HG02642 (cell line): ENCODE data around the gene RYR2.

Experiments
- ATAC-seq: cut with Tn5 transposase; IDR thresholded peaks from one replicate; pipeline ENCODE4 v1.9.1; 2021; ENCODE audit warnings: mild to moderate bottlenecking; ENCODE audit not compliant: unreplicated experiment, poor library complexity

RYR2 gene

DNA sequence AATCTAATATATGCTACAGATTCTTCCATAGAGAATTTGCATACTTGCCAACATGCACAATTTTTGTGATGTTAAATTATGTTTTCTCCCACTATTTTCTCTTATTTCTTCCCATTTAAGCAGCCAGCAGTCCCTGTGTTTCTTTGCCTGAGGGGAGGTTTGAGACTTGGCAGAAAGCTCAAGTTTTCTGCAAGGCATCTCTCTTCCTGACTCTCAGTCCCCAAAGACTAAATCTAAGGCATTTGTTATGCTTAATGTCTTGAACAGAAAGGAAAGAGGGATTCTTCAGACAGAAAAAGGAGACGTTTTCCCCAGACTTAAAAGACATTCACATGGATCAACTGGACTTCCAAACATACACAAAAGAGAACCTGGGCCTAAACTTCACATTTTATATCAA, 354.4 kb downstream of the RYR2 start:
- ATAC-seq, result no peak

DNA sequence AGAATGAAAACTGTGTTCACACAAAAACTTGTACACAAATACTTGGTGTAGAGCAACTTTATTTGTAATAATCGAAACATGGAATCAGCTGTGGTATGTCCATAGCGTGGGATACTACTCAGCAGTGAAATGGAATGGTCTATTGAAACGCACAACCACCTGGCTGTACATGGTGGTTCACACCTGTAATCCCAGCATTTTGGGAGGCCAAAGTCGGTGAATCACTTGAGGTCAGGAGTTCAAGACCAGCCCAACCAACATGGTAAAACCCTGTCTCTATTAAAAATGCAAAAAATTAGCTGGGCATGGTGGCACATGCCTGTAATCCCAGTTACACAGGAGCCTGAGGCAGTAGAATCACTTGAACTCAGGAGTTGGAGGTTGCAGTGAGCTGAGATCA, 356.8 kb downstream of the RYR2 start:
- no peak for ATAC-seq

DNA sequence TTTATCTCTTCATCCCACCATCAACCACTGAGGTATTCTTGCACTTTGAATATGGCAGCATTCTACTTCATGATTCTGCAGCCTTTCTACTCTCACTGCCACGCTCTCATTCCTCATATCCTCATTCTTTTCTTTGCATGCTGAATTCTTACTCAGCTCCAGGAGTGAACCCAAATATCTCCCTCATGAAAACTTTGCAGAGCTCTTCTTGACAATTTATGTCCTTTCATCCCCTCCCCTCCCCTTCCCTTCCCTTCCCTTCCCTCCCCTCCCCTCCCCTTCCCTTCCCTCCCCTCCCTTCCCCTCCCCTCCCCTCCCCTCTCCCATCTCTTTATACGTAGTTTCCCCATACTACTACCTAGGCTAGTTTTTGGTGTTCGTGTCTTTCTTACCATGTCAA, 363.9 kb downstream of the RYR2 start:
- ATAC-seq, result no peak

DNA sequence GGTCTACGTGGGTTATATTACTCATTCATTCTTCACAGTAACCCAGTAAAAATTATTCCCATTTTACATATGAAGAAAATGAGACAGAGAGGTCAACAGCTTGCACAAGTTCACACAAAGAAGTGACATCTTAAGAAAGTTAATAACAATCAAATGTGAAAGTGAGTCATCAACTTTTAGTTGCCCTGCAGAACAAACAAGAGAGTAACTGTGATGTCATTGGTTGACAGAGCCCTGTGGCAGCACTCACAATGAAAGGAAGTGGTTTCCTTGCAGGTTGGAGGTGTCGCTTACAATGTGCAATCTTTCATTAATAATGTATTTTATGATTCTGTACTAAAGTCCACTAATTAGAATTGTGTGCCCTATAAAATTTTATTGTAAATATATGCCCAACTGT, 369.6 kb downstream of the RYR2 start:
- no peak for ATAC-seq

DNA sequence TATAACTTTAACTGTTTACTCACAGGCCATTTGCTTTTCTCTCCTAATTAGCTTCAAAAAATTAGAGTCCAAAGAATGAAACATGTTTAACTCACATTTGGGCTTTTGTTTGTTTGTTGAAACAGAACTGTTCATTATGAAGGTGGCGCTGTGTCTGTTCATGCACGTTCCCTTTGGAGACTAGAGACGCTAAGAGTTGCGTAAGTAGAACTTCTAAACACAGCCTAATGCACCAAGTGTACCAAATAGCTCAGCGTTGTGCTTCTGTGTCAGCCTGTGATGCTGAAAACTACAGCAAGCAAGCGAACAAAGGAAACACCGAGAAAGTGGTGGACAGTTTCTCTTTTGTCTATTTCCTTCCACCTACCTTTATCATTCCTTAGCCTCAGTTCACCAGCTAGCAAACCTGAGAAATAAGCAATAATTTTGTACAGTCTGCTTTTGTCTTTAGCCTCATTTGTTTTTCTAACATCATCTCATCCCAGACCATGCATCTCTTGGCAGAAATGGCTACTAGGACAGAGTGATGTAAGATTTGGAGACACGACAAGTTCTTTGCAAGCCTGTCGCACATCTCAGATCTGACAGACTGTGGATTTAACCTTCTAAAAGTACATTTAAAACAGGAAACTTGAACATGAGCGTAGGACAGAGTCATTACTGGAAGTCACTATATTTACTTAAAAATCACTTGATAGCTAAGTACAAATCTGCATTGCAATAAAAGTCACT, 375.1 kb downstream of the RYR2 start:
- no peak for ATAC-seq

DNA sequence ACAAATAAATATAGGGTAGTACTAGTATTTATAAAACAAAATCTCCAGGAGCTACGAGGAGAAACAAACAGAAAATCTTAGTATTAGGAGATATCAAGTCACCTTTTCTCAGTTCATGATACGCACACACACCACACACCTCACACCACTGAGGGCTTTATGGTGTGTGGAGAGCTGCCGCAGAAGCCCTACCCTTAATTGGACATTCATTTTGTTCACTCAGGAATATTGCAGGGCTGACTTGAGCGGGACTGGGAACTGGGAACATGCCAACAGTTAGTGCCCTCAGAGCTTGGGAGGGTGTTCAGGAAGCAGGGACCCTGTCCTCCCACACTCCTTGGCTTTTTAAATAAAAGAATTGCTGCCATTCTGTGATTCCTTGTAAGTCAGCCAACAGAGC, 386.8 kb downstream of the RYR2 start:
- no peak for ATAC-seq

DNA sequence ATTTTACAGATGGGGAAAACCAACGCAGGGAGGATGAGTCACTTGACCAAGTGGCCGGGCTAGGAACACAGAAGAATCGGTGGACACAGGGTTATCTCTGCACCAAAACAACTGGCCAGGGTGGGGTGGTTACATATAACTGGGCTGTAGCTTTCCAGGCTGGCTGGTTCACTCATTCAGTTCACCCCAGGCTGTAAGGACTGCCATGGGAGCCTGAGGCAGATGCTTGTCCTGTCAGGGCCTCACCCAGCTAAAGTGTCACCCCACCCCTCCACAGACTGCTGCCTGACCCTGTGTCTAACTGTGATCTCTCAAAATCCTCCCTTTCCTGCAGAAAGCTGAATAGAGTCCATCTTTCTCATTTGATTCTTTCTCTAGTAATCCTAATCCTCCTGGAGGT, 387.3 kb downstream of the RYR2 start:
- ATAC-seq, result no peak

DNA sequence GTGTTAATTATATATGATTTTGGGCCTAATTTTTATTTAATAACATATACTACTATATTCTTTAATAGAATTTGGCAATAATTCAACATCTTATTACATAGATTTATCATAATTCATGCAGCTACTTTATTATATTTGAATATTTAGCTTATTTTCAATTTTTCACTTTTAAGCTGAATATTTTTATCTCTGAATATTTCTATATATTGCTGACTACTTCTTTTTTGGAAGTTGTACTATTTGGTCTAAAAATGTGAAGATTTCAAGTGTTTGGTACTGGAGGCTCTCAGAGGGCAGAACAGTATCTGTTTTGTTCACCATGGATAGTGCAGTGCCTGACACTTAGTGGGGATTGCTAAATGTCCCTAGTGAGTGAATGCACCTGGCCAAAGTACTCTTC, 389.5 kb downstream of the RYR2 start:
- ATAC-seq, result no peak

DNA sequence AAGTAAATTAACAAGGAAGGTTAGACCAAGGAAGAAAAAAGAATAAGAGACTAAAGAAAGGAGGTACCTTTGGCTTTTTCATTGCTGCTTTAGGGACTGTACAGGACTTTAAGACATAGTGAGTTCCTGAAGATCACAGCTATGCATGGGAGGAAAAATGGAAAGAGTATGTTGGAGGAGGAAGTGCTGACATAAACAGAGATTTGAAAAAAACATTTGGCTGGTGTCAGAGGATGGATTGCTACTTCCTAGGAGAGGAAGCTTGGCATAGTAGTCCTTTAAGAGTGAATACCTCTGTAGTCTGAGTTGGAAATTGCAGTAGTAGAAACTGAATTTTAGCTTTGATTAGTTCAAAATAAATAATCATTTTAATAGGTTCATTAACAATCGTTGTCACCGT, 398.4 kb downstream of the RYR2 start:
- ATAC-seq, result no peak

DNA sequence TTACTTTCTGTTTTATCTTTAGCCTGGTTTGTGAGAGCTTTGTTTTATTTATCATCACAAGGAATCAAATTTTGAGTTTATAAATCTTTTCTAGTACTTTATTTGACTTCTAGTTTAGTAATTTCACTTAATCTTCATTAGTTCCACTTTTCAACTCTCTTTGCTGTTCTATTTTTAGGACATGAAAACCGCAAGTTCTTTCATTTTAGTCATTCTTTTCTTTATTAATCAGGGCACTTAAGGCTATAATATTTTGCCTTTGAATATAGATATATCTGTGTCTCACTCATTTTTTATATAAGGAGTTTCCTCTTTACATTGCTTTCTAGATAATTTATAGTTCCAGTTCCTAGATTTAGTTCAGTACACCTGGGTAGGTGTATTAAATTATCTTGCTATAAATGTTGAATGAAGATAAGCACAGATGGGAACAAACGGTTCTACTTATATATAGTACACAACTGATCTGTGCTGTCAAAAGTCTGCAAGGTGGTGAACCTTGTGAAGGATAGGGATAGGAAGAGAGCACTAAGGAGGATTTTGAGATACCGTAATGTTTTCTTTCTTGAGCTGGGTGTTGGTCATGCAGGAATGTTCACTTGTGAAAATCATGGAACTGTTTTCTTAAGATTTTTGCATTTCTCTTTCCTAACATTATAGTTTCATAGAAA, 402.3 kb downstream of the RYR2 start:
- no peak for ATAC-seq

DNA sequence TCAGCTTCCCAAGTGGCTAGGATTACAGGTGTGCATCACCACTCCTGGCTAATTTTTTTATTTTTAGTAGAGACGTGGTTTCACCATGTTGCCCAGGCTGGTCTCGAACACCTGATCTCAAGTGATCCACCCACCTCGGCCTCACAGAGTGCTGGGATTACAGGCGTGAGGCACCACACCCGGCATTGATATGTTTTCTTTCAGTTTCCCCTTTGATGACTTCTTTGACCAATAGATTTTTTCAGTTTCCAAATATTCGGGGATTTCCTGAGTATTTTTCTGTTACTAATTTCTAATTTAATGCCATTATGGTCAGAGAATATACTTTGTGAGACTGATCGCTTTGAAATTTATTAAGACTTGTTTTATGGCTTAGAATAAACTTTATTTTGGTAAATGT, 406.1 kb downstream of the RYR2 start:
- ATAC-seq, result no peak

DNA sequence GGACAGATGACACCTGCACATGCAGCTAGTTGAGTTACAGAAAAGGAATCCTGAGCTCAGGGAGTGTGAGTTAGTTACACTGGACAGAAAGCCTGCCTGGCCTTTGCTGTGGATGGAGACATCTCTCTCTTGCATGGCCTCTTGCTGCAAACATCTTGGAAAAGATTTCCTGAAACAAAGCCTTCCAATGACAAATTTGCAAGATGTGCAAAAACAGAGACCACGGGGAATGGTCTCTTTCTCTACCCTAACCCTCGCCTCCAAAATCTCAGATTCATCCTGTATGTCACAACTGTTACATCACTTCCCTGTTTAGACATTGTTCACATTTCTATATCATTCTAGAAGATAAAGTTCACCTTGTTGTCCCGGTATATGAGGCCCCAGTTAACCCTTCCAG, 415.6 kb downstream of the RYR2 start:
- no peak for ATAC-seq

DNA sequence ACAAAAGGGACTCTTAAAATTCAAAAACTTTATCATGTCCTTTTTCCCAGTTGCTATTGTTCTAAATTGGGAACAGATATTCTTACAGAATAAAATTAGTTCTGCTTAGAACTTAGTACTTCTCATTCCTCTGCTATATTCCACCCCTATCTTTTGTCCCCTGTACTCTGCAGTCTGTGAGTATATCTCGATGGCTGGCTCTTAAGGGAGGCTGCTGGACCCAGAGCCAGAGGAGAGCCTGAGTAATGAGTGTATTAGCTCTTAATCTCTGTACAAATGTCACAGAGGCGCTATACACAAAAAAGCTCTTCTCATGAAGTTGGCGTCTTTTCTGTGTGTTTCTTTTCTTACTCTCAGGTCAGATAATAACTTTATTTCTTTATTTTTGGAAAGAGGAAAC, 425.3 kb downstream of the RYR2 start:
- ATAC-seq, result no peak

DNA sequence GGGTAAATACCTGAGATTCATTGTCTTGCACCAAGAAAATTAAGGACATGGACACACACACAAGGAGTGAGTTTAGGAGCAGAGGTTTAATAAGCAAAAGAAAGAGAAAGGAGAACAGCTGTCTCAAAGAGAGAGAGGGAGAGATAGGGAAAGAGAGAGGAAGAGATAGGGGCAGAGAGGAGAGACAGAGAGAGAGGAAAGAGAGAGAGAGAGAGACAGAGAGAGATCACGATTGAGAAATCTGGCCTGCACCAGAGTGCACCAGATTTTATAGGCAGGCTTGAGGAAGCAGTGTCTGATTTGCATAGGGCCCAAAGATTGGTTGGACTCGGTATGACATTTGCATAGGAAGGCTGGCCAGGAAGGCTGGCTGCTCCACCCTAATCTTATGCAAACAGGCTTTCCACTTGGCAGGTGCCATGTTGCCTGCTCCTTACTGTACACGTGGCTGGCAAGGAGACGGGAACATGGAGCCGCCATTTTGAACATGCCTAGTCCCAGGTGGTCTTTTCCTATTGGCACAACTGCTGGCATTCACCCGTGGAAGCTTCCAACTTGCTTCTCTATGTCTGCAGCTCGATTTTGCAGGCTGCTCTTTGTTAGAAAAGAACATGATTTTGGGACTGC, 428.8 kb downstream of the RYR2 start:
- no peak for ATAC-seq

DNA sequence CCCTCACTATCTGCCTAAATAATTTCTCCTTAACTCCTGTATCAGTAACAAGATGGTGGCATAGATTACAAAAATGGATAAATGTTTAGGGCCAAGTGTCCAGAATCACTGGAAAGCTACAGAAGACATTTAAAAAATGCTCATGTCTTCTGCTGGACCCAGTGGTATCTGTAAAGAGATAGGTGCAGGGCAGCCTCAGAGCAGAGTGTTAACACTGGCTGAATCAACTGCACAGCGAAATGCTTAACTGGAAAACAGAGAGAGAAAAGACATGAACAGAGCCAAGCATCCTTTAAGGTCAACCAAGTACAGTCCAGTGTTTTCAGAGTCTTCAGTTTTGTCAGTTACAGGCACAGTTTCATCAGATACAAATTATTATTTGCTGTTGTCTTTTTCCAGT, 429.4 kb downstream of the RYR2 start:
- no peak for ATAC-seq

DNA sequence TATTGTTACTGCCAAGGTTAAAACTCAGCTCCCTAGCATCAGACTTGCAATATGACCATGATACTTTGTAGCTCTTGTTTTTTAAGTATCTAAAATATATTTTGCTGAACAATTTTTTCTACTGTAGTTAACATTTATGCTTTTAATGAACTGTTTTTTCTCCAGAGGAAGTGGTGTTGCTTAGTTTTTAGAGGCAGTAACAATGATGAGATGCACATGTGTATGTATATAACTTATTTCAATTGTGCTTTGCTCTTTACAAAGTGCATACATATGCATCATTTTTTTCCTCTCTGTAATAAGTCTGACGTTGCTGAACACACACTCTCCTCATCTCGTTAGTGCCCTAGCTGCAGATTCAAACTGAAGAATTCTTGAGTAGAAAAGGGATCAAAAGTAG, 430.0 kb downstream of the RYR2 start:
- ATAC-seq, result no peak

DNA sequence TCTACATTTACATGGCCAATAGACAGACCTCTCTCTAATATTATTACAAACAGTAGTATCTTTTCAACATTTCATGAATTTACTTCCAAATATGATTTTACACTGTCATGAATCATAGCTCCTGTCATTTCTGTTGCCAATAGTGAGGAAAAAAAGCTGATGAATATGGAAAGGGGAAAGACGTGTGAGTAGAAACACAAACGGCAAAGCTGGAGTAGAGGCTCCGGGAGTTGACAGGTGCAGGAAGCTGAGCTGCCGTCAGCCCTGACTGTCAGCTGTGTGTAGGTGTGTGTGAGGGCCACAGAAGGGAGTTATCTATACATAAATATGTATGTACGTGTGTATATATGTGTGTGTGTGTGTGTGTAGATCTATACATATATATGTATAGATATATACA, 431.9 kb downstream of the RYR2 start:
- ATAC-seq, result no peak

DNA sequence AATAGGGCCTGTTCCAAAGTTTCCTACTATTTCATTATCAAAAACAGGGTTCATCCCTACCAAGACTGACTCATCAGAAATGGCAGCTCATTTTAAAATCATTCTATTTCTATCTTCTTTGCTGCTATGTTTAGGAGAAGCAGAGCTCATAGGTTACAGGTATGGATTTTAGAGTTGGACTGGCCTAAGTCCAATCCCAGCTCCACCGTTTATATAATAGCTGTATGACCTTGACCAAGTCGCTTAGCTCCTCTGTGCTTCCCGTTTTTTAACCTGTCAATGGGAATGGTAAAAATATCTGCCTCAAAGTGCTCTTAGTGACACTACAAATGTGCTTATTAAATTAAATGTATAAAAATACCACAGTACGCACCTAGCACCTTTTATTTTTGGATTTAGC, 436.1 kb downstream of the RYR2 start:
- ATAC-seq, result no peak

DNA sequence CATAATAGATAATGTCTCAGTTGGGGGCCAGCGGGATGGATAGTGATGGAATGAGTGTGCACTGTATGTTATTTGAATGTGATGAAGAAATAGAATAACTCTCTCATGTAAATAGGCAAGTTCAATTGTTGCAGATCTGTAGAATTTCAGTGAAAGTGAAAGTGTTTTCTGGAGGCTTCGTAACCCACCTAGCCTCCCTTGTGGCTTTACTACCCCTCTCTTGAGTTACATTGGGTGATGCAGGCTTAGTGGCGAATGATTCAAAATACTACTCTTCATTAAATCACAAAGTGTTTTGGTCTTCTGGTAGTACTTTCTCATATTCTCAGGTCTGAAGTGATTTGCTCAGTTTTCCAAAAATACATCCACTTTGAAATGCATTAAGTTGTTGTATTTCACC, 436.9 kb downstream of the RYR2 start:
- ATAC-seq, result no peak

DNA sequence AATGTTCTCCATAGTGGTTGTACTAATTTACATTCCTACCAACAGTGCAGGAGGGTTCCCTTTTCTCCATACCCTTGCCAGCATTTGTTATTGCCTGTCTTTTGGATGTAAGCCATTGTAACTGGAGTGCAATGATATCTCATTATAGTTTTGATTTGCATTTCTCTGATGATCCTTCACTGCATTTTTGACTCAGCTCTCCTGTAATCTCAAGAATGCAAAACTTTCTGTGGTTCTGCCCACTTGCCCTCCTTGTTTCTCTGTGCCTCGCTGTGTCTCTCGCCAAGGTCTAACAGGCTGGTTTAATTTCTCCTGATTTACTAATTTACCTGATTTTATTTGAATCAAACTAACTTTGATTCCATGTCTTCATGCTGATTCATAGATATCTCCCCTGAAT, 440.8 kb downstream of the RYR2 start:
- no peak for ATAC-seq

DNA sequence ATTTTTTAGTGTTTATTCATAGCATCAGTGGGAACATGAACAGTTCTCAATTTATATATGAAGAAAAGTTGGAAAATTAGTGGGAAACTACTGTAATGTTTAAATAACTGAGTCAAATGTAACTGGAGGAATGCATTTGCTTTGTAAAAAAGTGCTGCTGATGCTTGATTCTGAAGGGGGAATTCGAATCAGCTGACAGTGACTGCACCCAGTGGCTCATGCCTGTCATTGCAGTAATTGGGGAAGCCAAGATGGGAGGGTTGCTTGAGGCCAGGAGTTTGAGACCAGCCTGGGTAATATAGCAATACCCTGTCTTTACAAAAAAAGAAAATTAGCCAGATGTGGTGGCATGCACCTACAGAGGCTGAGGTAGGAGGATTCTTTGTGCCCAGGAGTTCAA, 450.4 kb downstream of the RYR2 start:
- ATAC-seq, result peak; percentile 48

DNA sequence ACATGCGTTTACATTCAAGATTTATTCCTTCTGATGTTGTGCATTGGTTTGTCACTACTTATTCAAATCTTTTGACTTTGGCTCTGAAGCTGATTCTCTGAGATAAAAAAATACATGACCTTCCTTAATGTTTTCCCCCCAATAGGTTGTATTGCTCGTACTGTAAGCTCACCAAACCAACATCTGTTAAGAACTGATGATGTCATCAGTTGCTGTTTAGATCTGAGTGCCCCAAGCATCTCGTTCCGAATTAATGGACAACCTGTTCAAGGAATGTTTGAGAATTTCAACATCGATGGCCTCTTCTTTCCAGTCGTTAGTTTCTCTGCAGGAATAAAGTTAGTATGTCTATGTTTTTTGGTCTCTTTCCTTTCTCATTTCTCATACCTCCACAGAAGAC, 458.6 kb downstream of the RYR2 start:
- no peak for ATAC-seq
